HG02798 (cell line): Measurements from ENCODE around the gene SORCS2.

Experiments
- ATAC-seq: cut with Tn5 transposase; IDR thresholded peaks from one replicate; pipeline ENCODE4 v1.9.1; 2021; ENCODE audit warnings: mild to moderate bottlenecking; ENCODE audit not compliant: unreplicated experiment, poor library complexity

The SORCS2 gene

DNA sequence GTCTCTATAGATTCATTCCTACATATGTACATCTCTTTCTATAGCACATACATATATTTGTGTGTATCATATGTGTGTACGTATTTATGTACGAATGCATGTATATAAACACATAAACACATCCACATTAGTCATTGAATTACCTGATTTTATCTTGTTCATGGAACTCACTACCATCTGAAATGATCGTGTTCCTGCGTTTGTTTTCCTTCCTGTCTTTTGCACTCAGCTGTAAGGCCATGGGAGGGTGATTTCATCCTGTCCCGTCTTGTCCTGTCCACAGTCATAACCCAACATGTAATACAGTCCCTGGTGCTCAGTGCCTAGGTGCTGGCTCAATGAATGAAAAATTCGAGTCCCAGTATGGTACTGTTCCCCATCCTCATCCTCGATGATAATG is 434.2 kb downstream of the SORCS2 start:
- no peak for ATAC-seq

DNA sequence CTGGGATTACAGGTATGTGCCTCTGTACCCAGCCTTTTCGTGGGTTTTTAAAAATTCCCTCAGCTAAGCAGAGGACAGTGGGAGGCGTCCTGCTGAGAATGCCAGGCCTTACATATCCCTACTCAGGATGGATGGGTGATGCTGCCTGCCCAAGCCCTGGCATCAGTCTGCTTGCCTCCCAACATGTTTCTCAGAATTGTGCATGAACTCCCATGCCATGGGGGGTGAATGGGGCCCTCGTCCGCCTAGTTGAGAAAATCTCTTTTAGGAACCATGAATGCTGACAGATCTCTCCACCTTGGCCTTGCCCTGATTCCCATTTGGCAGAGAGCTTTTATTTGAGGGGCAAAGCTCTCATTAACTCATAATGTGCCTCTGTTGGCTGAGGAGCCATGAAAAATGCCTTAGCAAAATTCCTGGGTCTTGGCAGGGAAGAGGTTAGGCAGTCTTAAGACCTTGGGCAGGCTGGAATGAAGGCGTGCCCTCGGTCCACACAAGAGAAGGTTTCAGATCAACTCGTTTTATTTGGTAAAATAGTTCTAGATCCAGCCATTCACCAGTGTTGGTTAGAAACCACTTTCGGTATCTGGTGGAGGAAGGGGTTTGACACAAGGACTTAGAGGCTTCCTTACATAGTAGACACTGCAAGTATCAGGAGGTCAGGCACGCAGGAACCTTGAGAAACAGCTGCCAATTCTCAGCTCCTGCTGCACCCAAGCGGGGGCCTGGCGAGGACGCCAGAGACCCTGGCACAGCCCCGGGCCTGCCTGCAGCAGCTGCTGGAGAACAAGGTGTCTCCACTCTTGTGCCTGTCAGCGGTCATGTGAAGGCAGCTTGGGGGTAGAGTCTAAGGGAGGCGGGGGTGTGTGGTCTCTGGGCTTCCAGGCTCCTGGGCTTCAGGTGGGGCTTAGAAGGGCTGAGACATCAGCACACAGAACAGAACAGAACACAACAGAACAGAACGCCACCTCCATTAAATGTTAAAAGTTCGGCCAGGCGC is 435.2 kb downstream of the SORCS2 start:
- no peak for ATAC-seq

DNA sequence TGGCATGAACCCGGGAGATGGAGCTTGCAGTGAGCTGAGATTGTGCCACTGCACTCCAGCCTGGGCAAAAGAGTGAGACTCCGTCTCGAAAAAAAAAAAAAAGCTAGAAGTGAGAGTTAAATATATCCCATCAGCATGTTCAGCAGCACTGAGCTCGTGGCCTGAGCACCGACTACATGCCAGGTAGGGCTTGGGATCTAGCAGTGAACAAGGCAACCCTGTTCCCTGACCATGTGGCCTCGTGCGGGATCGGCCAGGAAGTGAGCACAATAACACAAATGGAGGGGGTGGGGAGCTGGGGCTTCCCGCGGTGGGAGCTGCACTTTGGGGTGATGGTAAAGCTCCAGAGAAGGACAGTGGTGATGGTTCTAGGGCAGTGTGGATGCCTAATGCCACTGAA is 436.1 kb downstream of the SORCS2 start:
- no peak for ATAC-seq

DNA sequence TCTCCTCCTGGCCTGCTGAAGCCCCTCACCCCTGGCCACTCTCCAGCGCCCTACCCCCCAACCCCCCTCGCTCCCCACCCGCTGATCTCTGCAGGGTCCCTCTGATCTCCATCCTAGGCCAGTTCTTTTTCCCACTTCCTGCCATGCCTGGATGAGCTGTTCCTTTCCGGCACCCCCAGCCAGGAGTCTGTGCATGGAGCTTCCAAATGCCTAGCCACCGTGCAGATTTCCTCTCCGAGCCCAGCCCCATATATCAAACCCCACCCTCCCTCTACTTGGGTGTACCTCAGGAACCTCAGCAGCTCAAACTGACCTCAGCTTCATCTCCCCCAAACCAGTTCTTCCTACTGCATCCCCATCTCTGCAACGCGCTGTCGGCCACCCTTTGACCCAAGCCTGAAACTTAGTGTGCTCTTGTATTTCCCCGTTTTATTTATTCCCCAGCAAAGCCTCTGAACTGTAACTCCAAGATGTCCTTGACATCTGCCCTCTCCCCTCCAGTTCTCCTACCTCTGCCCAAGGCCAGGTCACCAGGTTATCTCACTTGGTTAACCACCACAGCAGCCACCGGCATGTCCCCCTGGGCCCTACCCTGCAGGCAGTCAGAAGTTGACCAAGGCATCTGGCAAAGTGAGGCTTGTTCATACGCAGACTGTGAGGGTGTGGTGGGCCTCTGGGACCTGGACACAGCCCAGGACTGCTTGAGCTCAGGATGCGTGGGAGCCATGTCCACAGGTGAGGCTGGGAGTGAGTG is 437.3 kb downstream of the SORCS2 start:
- ATAC-seq = no peak

DNA sequence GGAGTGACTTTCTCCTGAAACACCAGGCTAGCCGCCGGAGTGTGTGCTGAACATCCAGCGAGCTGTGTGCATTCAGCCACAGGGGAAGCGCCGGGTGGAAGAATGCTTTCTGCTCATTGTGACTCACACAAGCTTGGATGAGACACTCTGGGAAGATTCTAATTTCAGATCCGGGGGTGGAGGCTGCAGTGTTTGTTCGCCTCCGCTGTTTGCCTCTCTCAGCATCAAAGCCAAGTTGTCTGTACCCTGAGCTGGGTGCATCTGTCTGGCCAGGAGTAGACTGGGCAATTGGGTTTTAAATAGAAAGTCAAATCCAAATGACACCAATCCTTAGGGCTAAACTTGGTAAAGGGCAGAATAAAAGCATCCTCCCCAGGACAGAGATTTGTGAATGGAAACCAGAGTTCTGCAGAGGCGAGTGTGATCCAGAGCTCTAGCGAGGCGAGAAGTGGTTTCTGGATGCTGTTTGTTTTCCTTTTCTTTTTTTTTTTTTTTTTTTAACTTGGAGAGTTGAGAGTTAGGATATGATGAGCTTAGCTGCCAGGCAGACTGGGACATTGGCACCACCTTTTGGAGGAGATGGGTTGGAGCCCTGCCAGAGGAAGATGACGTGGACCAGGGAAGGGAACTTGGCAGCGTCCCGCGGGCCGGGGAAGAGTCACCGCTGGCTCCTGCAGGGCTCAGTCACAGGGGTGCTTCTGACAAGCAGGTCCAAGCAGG is 438.4 kb downstream of the SORCS2 start:
- no peak for ATAC-seq

DNA sequence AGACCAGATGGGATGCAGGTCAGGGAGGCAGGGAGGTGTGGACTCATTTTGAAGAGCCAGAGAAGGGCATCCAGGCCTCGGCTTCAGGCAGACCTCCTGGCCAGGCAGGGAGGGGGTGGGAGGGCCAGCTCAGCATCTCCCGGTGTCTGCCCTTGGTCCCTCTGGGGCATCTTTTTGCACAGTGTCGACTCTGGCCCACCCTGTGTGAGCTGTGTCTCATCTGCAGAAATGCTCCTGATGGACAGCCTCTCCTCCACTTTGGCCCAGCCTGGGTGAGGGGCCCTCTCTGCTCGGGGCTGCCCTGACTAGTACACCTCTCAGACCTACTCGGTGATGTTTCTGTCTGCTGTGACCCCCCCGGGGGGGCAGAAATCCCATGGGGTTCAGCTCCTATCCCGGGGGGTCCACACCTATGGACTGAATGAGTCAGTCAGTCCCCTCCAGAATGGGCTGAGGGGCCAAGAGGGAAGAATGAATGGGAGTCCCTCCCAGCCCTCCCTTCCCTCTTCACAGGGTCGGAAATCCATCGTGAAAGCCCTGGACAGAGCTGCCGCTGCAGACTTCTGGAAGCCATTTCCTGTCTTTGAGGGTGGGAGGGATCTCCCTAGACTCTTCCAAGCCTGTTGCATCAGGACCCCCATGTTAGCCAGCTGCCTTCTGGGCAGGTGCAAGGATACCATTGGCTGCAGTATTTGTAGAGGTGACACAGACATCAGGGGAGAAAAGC is 439.1 kb downstream of the SORCS2 start:
- ATAC-seq = no peak

DNA sequence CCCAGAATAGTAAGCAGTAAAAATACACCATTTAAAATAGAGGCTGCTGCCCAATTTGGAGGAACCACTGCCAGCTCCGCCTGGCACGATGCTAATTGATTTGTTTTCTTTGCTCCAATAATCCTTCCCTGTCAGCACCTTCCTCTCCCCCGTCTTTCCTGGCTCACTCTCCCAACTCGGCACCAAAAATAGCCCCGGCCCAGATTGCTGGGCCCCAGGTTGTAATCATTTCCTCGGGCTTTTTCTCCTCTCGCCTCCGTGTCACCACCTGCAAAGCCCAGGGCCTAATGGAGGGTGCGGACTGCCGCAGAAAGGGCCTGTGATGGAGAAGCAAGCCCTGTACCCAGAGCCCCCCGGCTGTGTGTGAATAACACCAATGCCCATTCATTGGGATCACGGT is 440.0 kb downstream of the SORCS2 start:
- no peak for ATAC-seq

DNA sequence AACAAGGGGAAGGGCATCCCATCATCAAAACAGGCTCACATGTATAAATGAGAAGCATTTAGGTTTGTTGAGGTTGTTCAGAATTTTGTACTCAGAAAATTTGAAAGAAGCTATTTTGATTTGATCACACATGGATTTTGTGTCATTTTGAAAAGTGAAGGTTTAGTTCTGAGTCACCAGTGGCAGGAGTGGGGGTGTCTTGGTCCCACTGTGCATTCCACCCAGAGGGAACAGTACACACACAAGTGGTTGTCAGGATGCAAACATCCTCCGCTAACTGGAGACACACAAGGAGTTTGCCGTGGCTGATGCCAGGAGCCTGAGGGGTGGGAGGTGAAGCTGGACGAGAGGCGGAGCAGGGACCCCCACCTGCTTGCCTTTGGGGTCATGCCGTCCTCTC is 440.6 kb downstream of the SORCS2 start:
- no peak for ATAC-seq

DNA sequence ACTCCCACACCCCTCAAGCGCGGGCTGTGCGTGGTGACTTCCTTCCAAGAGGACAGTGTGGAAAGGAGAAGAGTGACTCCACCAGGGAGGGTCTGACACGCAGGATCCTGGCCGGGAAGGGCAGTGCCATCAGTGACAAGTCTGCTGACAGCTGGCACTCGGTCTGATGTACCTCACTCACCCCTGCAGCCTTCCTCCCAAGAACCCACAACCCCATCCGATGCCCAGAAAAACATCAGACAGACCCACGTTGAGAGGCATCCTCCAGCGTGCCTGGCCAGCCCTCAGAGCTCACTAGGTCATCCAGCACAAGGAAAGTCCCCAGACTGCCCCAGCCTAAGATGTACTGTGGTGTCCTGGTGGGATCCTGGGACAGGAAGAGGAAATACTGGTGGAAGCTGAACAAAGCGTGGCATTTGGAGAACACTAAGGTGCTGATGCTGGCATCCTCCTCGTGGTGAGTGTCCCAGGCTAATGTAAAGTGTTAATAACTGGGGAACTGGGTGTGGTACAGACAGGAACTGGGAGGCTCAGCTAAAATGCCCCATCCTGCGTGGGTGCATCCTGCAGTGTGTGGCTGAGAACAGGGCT is 442.4 kb downstream of the SORCS2 start:
- no peak for ATAC-seq

DNA sequence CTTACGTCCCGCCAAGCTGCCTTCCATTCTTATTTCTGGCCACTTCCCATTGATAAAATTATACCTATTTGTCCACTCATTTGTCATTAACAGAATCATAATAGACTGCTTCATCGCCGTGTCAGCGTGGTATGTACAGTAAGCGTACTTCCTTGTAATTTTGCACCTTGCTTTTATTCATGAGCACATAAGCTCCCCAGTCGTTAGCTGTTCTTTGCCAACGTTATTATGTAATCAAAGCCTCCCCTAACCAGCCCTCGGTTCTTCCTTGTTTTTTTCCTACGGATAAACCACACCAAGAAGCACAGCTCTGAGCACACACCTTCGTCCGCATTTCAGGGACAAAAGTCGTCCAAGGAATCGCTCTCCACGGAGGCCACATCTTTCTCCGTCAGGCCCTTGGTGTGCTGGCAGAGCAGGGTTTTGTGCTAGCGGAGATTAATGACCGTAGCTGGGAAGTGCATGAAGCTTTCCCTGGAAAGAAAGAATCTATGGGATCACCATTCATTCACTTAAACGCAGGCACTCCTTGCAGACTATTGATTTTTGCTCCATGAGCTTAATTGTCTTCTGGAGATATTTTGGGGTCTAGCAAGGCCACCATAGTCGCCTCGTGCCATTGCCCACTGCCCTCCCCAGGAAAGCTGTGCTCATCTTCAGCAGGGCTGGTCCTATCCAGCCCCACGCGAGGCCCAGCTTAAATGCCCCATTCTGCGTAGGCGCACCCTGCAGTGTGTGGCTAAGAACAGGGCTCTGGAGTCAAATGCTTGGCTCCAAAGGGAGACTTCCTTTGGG is 443.3 kb downstream of the SORCS2 start:
- ATAC-seq = no peak

DNA sequence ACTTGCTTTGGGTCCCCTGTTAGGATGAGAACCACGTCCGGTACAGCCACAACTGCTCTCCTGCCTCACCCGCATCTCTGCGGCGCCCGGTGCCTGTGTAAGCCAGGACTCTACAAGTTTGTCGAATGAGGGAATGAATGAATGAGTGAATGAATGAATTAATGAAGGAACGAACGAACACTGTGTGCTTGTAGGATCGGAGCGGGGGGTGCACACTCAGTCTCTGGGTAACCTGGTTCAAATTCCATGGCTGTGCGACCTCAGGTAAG is 443.8 kb downstream of the SORCS2 start:
- no peak for ATAC-seq

DNA sequence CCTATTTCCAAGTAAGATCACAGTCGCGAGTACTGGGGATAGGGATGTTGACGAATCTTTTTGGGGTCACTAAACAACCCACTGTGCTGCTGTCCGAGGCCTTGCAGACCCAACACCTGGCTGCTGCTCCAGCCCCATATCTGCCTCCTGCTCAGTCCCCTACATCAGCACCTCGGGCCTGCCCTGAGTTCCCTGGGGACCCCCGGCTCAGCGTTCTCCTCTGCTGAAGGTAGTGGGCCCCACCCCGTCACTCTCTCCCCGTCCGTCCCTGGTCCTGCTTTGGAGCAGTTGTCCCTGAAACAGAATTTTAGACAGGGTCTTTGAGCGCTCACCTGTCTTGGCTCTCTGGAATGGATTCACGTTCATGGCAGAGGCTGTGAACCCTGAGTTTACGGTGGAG is 444.8 kb downstream of the SORCS2 start:
- no peak for ATAC-seq

DNA sequence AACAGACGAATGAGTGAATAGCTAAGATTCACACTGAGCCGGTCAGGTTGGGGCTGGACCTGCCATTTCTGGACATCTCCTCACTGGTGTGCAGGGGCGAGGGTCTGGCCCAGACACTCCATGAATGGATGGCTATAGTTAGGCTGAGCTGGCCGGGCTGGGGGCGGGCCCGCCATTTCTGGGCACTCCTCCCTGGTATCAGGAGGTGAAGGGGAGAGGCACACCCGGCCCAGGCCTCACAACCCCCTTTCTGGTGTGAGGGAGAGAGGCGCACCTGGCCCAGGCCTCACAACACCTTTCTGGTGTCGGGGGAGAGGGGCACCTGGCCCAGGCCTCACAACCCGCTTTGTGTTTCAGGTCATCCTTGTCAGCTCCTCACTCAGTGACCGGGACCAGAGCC is 445.6 kb downstream of the SORCS2 start:
- ATAC-seq = no peak

DNA sequence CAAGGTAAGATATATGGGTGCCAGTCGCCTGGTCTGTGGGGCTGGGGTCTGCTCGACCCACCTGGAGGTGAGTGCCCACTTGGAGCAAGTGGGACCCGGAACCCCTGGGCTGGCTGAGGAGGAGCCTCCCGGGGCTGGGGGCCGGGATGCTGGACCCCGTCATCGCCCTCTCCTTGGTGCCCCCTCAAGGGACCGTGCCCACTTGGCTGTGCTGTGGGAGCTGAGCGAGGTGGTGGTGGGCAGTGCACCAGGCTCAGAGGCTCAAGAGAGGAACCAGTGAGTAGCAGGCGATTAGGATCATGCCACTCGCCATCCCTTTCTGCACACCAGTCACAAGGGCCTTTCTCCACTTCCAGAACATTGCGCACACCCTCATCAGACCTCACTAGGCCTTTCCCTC is 446.2 kb downstream of the SORCS2 start:
- no peak for ATAC-seq

DNA sequence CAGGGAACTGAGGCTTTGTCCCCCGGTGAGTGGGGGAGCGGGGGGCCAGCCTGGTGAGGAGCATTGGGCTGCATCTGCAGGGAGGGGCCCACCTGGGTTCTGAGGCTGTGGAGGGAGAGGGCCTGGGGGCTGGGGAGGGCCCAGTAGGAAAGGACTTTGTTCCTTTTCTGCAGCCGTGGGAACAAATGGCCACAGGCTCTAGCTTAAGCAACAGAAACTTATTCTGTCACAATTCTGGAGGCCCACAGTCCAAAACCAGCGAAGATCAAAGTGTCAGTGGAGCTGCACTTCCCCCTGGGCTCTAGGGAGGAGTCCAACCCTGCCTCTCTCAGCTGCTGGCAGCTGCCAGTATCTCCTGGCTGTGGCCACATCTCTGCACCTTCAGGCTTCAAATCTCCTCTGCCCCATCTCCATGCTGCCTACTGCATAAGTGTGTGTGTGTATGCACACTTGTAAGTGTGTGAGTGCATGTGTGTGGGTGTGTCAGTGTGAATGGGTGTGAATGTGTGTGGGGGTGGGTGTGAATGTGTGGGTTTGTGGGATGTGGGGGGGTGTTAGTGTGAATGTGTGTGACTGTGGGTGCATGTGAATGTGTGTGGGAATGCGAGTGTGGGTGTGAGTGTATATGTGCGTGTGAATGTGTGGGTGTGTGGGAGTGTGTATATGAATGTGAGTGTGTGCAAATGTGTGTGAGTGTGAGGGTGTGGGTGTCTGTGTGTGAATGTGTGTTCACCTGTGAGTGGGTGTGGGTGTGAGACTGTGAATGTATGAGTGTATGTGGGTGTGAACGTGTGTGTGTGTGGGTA is 446.8 kb downstream of the SORCS2 start:
- no peak for ATAC-seq

DNA sequence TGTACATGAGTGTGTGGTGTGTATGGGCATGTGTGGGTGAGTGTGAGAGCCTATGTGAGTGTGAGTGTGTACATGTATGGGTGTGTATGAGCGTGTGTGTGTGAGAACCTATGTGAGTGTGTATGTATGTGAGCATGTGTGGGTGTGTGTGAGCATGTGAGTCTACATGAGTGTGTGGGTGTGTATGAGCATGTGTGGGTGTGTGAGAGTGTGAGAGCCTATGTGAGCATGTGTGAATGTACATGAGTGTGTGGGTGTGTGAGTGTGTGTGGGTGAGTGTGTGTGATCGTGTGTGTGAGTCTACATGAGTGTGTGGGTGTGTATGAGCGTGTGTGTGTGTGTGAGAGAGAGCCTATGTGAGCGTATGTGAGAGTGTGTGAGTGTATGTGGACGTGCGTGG is 447.8 kb downstream of the SORCS2 start:
- no peak for ATAC-seq

DNA sequence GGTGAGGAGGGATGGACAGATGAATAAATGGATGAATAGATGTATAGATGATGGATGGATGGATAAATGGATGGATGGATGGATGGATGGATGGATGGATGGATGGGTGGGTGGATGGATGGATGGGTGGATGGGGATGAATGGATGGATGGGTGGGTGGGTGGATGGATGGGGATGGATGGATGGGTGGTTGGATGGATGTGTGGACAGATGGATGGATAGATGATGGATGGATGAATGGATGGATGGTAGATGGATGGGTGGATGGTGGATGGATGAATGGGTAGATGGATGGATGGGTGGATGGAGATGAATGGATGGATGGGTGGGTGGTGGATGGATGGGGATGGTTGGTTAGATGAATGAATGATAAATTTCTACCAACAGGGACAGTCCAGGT is 449.4 kb downstream of the SORCS2 start:
- no peak for ATAC-seq

DNA sequence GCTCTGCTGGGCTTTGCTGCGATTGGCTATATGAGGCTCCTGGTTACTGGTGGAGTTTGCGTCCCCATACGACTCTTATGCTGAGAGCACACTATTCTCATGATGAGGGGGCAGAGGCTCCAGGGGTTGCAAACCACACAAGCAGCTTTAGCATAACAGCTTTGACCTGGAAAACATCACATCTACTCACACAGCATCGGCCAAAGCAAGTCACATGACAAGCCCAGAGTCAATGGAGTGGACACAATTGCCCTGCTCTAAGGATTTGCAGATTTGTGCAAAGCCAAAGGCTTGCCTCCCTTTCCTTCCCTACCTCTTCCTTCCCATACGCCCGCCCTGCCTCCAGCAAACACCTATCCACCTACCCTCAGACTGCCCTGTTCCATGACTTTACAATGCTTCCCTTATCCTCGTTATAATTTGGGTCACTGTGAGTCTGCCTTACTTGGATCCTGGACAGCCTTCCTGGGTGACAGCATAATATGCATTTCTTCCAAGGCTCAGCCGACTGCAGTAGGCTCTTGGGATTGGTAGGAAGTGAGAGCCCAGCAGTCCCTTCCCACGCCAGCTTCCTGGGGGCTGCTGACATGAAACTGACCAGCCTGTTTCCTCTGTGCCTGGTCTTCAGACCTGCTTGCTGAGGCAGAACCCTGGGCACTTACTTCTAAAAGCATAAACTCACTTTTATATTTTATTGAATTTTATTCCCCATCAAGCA is 450.6 kb downstream of the SORCS2 start:
- no peak for ATAC-seq
